HUES48 (cell line): ENCODE results near the gene KRT27.
"Not testable (repeated sequence)": the region's sequence is repeated elsewhere in the genome, so short reads cannot be mapped to it uniquely, and the experiment has no call there.

Experiments used
- H3K27ac ChIP-seq: one replicate; pipeline ENCODE4 v1.7.0; 2013; ENCODE audit warnings: low read depth, low read length, inconsistent platforms
- H3K27me3 ChIP-seq: 2 replicates; pipeline ENCODE4 v1.6.1; 2013; ENCODE audit warnings: mild to moderate bottlenecking, low read length; ENCODE audit not compliant: control insufficient read depth, insufficient read depth
- H3K36me3 ChIP-seq: 2 replicates; pipeline ENCODE4 v1.6.1; 2013; ENCODE audit warnings: low read length; ENCODE audit not compliant: control insufficient read depth, insufficient read depth
- H3K4me1 ChIP-seq: 2 replicates; pipeline ENCODE4 v1.6.1; 2013; ENCODE audit warnings: mild to moderate bottlenecking, low read length; ENCODE audit not compliant: control insufficient read depth, insufficient read depth
- H3K4me3 ChIP-seq: 2 replicates; pipeline ENCODE4 v1.5.1; 2013; ENCODE audit warnings: mild to moderate bottlenecking, low read depth, low read length
- H3K9ac ChIP-seq: 2 replicates; pipeline ENCODE4 v1.6.1; 2013; ENCODE audit warnings: mild to moderate bottlenecking, low read depth, low read length, moderate library complexity
- H3K9me3 ChIP-seq: 2 replicates; pipeline ENCODE4 v1.6.1; 2013; ENCODE audit warnings: low read length; ENCODE audit not compliant: control insufficient read depth, insufficient read depth

The KRT27 gene

DNA sequence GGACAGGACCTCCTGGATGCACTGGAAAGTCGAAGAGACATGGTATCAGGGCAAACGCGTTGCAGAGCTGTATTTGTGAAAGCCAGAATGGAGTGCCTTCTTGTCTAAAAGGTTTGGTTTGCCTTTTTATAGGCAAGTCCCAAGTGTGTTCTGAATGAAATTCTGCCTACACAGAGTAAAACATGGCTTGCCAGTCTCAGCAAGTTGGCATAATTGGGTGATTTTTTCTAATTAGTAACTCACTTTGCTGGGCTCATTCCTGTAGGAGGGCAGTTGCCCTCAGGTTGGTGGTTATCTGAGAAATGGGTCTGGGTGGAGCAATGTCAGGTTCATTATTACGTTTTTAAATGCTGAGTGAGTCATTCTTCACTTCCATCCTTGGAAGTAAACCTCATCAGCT, 27.1 kb downstream of the KRT27 start, which contains the start of gene KRT25:
KRT25 (minus strand) TSS at position 101 of the 400 bp plus-strand sequence; CDS start at position 41, 60 bp downstream.
- H3K27me3 ChIP-seq: no peaks in the 10 kb centered on the region
- no peaks in the 10 kb centered on the region for H3K36me3 ChIP-seq
- H3K9me3 ChIP-seq: no peaks in the 10 kb centered on the region; the same call in 1 of the 2 replicates
- H3K27ac ChIP-seq: no peak within 1 kb of the TSS
- no peaks in the 10 kb centered on the region for H3K4me1 ChIP-seq
- no peak within 1 kb of the TSS for H3K4me3 ChIP-seq
- no peak within 1 kb of the TSS for H3K9ac ChIP-seq

DNA sequence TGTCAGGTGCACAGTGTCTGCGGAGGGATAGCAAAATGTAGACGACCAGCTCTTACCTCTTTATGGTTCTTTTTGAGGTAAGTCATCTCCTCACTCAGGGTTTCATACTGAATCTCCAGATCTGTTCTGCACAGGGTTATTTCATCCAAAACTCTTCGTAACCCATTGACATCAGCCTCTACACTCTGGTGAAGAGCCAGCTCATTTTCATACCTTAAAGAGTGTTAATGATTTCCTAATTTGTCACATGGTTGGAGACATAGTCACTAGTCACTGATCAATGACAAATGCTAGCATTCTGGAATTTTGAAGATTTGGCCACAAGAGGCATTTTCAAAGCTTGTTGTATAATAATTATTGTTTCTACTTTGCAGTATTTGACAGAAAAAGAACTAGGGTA, 28.5 kb downstream of the KRT27 start:
- Histone ChIP-seq H3K9me3 (no peaks in the 10 kb centered on the region), H3K36me3 (no peaks in the 10 kb centered on the region), H3K9ac (no peak overlapping the region), H3K4me1 (no peaks in the 10 kb centered on the region), H3K27ac (no peak overlapping the region), H3K27me3 (no peaks in the 10 kb centered on the region), H3K4me3 (no peak overlapping the region)

DNA sequence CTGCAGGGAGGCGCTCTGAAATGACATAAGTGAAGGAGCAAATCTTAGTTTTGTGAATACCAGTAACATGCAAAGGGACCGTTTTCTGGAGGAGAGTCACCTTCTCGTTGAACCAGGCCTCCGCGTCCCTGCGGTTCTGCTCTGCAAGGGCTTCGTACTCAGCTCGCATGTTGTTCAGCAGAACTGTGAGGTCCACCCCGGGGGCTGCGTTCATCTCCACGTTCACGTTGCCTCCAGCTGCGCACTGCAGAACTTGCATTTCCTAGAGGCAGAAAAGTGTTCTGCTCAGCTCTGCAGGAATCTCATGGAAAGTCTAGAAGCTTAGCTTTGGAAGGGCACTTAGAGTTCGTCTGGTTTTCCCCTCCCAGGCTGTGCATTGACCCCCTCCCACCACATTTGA, 31.3 kb downstream of the KRT27 start:
- Histone ChIP-seq H3K9me3 (no peaks in the 10 kb centered on the region), H3K9ac (no peak overlapping the region), H3K36me3 (no peaks in the 10 kb centered on the region), H3K4me3 (no peak overlapping the region), H3K27me3 (no peaks in the 10 kb centered on the region), H3K4me1 (no peaks in the 10 kb centered on the region), H3K27ac (no peak overlapping the region)

DNA sequence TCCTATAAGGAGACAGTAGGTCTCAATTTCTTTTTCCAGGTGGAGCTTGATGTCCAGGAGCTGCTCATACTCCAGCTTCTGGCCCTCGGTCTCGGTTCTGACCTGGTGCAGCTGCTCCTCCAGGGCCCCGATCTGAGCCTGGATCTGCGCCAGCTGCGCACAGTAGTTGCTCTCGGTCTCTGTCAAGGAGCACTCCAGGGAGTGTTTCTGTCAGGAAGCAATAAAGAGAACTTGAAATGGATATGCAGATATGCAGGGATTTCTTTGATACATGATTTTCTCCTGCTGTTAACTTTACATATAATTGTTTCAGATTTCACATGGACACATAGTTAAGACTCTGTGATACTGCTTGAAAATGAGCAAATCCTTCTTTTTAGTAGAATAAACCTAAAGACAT, 32.0 kb downstream of the KRT27 start:
- H3K36me3 ChIP-seq: no peaks in the 10 kb centered on the region
- H3K4me3 ChIP-seq: no peak overlapping the region
- H3K4me1 ChIP-seq: no peaks in the 10 kb centered on the region
- H3K27ac ChIP-seq: no peak overlapping the region
- no peaks in the 10 kb centered on the region for H3K27me3 ChIP-seq
- H3K9me3 ChIP-seq: no peaks in the 10 kb centered on the region
- H3K9ac ChIP-seq: no peak overlapping the region

DNA sequence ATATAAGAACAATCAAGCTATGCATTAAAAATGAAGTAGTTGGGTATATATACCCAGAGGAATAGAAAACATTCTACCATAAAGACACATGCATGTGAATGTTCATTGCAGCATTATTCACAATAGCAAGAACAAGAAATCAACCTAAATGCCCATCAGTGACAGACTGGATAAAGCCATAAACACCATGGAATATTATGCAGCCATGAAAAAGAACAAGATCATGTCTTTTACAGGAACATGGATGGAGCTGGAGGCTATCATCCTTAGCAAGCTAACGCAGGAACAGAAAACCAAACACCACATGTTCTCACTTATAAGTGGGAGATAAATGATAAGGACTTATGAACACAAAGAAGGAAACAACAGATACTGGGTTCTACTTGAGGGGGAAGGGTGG, 33.7 kb downstream of the KRT27 start:
- not testable (repeated sequence) for H3K27ac ChIP-seq, H3K9me3 ChIP-seq, H3K36me3 ChIP-seq, H3K27me3 ChIP-seq, H3K4me1 ChIP-seq, H3K9ac ChIP-seq, H3K4me3 ChIP-seq

DNA sequence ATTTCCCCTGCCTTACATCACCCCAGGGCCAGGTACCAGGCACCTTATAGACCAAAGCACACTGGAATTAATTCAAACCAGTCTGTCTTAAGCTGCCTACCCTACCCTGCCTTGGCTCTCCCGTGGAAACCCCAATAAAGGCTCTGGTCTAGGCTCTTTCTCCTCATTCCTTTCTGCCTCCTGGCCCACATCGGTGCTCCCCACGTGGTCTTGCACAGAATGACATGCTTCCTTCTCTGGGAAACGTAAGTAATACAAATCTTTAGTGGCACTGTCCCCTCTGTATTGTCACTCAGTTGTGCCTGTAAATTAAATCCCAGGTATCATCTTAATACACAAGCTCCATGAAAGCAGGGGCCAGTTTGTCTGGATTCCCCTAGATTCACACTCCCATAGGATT, 43.8 kb downstream of the KRT27 start:
- Histone ChIP-seq H3K27ac (no peak overlapping the region), H3K9me3 (peaks cover 8% of the 10 kb centered on the region; the same call in 1 of the 2 replicates), H3K4me1 (no peaks in the 10 kb centered on the region), H3K36me3 (no peaks in the 10 kb centered on the region), H3K27me3 (no peaks in the 10 kb centered on the region; the same call in 1 of the 2 replicates), H3K4me3 (no peak overlapping the region), H3K9ac (no peak overlapping the region)

DNA sequence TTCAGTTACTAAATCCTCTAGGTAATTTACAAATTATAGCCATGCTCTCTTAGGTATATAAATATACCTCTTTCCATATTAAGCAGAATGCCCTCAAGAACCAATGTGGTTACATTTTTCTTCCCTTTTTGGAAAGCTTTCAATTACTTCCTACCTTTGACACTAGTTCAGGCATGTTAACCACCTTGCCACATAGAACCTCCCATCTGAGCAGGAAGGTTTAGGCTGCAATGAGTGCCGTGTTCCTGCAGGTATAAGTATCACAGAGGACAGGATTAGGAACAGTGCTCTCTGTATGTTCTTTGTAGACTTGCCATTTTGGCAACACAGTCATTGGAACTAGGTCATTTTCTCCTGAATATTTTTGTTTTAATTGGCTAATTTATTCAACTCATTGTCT, 47.3 kb downstream of the KRT27 start:
- Histone ChIP-seq H3K4me3 (no peak overlapping the region), H3K27ac (no peak overlapping the region), H3K9ac (no peak overlapping the region), H3K27me3 (no peaks in the 10 kb centered on the region; the same call in 1 of the 2 replicates), H3K4me1 (no peaks in the 10 kb centered on the region), H3K9me3 (peaks cover 4% of the 10 kb centered on the region; the same call in 1 of the 2 replicates), H3K36me3 (no peaks in the 10 kb centered on the region)

DNA sequence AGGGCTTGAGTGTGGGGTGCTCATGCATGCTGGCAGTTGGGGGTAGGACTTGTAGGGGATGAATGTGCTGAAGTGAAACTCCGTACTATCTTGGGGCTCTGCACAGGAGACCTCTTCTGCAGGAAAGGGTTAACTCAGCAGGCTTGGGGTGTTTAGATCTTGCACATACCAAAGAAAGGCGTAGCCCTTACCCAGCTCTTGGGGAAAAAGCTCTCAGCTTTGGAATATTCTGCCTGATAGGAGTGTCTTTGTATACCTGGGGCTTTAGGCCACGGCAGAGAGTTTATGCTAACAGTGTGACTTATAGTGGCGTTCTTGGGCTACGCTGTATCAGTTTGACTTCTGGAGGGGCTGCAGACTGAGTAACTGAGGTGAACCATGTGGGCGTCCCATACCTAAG, 48.3 kb downstream of the KRT27 start:
- peaks cover 4% of the 10 kb centered on the region; the same call in 1 of the 2 replicates for H3K9me3 ChIP-seq
- no peak overlapping the region for H3K9ac ChIP-seq
- H3K27me3 ChIP-seq: no peaks in the 10 kb centered on the region
- H3K36me3 ChIP-seq: no peaks in the 10 kb centered on the region
- no peak overlapping the region for H3K27ac ChIP-seq
- H3K4me3 ChIP-seq: no peak overlapping the region
- no peaks in the 10 kb centered on the region for H3K4me1 ChIP-seq

DNA sequence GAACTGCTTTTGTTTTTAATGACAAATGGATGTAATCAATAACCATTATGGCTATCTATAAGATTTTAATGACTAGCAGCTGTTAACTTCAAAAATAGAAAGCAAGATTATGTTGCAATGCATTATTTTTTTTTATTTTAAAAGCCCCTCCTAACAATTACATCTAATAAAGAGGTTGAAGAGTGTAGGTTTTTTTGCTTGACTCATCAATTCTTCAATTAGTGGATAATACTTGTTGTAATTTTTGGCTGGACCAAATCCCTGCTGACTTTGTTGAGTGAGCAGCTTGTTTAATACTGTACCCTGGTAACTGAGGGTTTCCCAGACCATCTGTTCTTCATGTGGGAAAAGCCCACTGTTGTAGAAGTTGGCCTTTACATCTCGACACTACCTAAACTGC, 51.4 kb downstream of the KRT27 start:
- Histone ChIP-seq H3K9me3 (peaks cover 4% of the 10 kb centered on the region; the same call in 1 of the 2 replicates), H3K27me3 (no peaks in the 10 kb centered on the region), H3K9ac (no peak overlapping the region), H3K36me3 (no peaks in the 10 kb centered on the region), H3K27ac (no peak overlapping the region), H3K4me3 (no peak overlapping the region), H3K4me1 (no peaks in the 10 kb centered on the region)

DNA sequence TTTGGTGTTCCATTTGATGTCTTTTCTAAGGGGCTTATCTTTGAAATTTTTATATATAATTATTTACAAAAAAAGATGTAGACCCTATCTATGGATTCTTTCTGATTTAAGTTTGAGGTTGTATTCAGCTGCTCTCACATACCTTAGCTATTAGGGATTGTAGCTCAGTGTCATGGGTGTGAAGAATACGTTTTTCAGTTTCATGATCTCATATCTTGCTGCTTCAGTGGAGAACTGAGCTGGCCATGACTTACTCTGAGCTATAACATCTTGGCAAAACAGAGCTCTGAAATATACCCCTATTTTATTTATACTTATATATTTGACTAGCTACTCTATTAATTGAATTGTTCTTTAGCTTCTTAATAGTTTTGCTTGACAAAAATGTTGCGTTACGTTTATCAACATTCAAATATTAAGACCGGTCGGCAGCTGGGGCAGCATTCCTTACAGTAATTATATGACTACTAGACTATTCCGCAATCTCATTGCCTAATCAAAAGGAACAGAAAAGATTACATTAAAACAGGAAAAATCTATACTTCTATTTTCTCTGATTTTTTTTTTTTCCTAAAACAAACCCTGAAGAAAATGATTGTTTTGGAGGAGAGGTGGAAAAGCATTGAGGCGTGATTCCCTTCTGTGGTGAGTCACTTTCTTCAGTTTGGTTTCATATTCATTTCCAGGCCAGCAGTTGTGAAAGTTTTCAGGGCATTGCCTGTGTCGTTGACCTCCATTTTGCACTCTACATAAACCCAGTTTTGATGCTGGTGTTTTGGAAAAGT, 54.7 kb downstream of the KRT27 start:
- Histone ChIP-seq H3K36me3 (no peaks in the 10 kb centered on the region), H3K27me3 (no peaks in the 10 kb centered on the region), H3K27ac (no peak overlapping the region), H3K4me1 (no peaks in the 10 kb centered on the region), H3K4me3 (no peak overlapping the region), H3K9me3 (no peaks in the 10 kb centered on the region), H3K9ac (no peak overlapping the region)

DNA sequence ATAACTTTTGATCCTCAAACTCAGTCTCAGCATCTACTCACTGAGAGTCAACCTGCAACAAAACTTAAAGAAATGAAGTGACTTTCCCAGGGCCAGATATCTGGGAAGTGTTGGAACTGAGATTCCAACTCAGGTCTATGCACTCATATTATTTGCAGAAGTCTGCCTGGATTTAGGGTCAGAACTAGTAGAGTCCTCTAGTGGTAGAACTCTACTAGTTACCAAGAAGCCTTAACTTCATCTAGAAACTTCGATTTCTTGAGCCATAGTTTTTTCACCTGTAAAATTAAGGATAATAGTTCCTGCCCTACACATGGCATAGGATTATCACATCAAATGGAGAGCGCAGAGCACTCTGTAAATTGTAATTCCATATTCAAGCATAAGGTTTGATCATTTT, 55.4 kb downstream of the KRT27 start:
- Histone ChIP-seq H3K9ac (no peak overlapping the region), H3K36me3 (no peaks in the 10 kb centered on the region), H3K4me1 (no peaks in the 10 kb centered on the region), H3K27me3 (no peaks in the 10 kb centered on the region), H3K9me3 (no peaks in the 10 kb centered on the region), H3K4me3 (no peak overlapping the region), H3K27ac (no peak overlapping the region)
